ENCODE results near the gene PI4KA. TPM values are rescaled to one million over a fixed set of nuclear protein-coding genes. Genes with fewer than 3 reads are reported as not detected.
"Not testable (repeated sequence)": the region's sequence is repeated elsewhere in the genome, so short reads cannot be mapped to it uniquely, and the experiment has no call there.

PI4KA gene
- total and polyA plus RNA-seq, 2 of the 13 experiments (the other 11 are each of a cell fraction or from before 2014, with no cell fraction given), result 27.4 to 56.4 TPM

DNA sequence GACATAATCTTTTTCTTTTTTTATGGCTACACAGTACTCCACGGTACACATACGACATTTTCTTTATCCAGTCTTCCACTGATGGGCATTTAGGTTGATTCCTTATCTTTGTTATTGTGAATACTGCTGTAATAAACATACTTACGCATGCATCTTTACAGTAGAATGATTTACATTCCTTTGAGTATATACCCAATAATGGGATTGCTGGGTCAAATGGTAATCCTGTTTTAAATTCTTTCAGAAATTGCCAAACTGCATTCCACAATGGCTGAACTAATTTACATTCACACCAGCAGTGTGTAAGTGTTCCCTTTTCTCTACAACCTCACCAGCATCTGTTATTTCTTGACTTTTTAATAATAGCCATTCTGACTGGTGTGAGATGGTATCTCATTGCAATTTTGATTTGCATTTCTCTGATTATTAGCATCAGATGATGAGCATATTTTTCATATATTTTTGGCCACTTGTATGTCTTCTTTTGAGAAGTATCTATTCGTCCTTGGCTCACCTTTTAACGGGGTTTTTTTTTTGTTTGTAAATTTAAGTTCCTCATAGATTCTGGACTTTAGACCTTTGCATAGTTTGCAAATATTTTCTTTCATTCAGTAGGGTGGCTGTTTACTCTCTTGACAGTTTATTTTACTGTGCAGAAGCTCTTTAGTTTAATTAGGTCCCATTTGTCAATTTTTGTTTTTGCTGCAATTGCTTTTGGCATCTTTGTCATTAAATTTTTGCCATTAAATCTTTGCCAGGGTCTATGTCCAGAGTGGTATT is 32.0 kb downstream of the PI4KA start (continued):
- TF ChIP-seq, protein P1, sequence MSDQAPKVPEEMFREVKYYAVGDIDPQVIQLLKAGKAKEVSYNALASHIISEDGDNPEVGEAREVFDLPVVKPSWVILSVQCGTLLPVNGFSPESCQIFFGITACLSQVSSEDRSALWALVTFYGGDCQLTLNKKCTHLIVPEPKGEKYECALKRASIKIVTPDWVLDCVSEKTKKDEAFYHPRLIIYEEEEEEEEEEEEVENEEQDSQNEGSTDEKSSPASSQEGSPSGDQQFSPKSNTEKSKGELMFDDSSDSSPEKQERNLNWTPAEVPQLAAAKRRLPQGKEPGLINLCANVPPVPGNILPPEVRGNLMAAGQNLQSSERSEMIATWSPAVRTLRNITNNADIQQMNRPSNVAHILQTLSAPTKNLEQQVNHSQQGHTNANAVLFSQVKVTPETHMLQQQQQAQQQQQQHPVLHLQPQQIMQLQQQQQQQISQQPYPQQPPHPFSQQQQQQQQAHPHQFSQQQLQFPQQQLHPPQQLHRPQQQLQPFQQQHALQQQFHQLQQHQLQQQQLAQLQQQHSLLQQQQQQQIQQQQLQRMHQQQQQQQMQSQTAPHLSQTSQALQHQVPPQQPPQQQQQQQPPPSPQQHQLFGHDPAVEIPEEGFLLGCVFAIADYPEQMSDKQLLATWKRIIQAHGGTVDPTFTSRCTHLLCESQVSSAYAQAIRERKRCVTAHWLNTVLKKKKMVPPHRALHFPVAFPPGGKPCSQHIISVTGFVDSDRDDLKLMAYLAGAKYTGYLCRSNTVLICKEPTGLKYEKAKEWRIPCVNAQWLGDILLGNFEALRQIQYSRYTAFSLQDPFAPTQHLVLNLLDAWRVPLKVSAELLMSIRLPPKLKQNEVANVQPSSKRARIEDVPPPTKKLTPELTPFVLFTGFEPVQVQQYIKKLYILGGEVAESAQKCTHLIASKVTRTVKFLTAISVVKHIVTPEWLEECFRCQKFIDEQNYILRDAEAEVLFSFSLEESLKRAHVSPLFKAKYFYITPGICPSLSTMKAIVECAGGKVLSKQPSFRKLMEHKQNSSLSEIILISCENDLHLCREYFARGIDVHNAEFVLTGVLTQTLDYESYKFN (CRISPR knock-in tag; conservative IDR thresholded peaks at IDR 0.05), result peak; percentile 81
- TF ChIP-seq ASH2L (IDR thresholded peaks at IDR 0.05; ENCODE audit: insufficient read length, low read depth, low read length) (peak; percentile 26), EP300 (IDR thresholded peaks at IDR 0.05; ENCODE audit: low read depth in 2 of 2, low read length in 2 of 2) (peak in 1 of 2 experiments; percentile 22; a peak in 1 of 4 replicates), ISL2 (CRISPR knock-in tag; IDR thresholded peaks at IDR 0.05) (0 out of 2 replicates have a peak, but pooled peaks have one; percentile 32), RXRB (CRISPR knock-in tag; IDR thresholded peaks at IDR 0.05; ENCODE audit: borderline replicate concordance) (peak; percentile 33; the same call in 1 of the 2 replicates), TBX3 (IDR thresholded peaks at IDR 0.05; ENCODE audit: borderline replicate concordance) (peak; percentile 55; the same call in 1 of the 2 replicates)
- TF ChIP-seq EP300 (CRISPR knock-in tag; IDR thresholded peaks at IDR 0.05; ENCODE audit: borderline replicate concordance), result not testable (repeated sequence)
- TF ChIP-seq, protein P2, sequence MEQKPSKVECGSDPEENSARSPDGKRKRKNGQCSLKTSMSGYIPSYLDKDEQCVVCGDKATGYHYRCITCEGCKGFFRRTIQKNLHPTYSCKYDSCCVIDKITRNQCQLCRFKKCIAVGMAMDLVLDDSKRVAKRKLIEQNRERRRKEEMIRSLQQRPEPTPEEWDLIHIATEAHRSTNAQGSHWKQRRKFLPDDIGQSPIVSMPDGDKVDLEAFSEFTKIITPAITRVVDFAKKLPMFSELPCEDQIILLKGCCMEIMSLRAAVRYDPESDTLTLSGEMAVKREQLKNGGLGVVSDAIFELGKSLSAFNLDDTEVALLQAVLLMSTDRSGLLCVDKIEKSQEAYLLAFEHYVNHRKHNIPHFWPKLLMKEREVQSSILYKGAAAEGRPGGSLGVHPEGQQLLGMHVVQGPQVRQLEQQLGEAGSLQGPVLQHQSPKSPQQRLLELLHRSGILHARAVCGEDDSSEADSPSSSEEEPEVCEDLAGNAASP (CRISPR knock-in tag; IDR thresholded peaks at IDR 0.05; ENCODE audit: borderline replicate concordance), result peak; percentile 47; the same call in 1 of the 2 replicates
- TF ChIP-seq, protein P3, sequence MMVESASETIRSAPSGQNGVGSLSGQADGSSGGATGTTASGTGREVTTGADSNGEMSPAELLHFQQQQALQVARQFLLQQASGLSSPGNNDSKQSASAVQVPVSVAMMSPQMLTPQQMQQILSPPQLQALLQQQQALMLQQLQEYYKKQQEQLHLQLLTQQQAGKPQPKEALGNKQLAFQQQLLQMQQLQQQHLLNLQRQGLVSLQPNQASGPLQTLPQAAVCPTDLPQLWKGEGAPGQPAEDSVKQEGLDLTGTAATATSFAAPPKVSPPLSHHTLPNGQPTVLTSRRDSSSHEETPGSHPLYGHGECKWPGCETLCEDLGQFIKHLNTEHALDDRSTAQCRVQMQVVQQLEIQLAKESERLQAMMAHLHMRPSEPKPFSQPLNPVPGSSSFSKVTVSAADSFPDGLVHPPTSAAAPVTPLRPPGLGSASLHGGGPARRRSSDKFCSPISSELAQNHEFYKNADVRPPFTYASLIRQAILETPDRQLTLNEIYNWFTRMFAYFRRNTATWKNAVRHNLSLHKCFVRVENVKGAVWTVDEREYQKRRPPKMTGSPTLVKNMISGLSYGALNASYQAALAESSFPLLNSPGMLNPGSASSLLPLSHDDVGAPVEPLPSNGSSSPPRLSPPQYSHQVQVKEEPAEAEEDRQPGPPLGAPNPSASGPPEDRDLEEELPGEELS (CRISPR knock-in tag; IDR thresholded peaks at IDR 0.05), result 0 out of 2 replicates have a peak, but pooled peaks have one; percentile 30

Measured in HepG2 (cell line).